Suprapubic skin (tissue), 4 donors: ENCODE results near the gene ERCC2. TPM values are rescaled to one million over a fixed set of nuclear protein-coding genes. Genes with fewer than 3 reads are reported as not detected.
"Not testable (repeated sequence)": the region's sequence is repeated elsewhere in the genome, so short reads cannot be mapped to it uniquely, and the experiment has no call there.

Experiments used
- DNase-seq, 2 donors: peaks; one replicate each; pipeline ENCODE4 v3.0.0-alpha.2; 2019; ENCODE audit warnings: low spot score in 2 of 2
- H3K27ac ChIP-seq: fragments of 200-600 bp; sonication (generic); one replicate; pipeline ENCODE4 v1.5.1; 2019
- H3K27me3 ChIP-seq: fragments of 200-600 bp; sonication (generic); one replicate; pipeline ENCODE4 v1.5.1; 2019
- H3K36me3 ChIP-seq: fragments of 200-600 bp; sonication (generic); one replicate; pipeline ENCODE4 v1.5.1; 2019
- H3K4me1 ChIP-seq: fragments of 200-600 bp; sonication (generic); one replicate; pipeline ENCODE4 v1.5.1; 2019
- H3K4me3 ChIP-seq: fragments of 200-600 bp; sonication (generic); one replicate; pipeline ENCODE4 v1.5.1; 2019; ENCODE audit warnings: mild to moderate bottlenecking
- H3K9me3 ChIP-seq: fragments of 200-600 bp; sonication (generic); one replicate; pipeline ENCODE4 v1.5.1; 2019
- CTCF ChIP-seq, 2 donors: fragments of 200-600 bp in 1 of 2; fragments of 450-650 bp in 1 of 2; sonication (generic) in 1 of 2; IDR thresholded peaks; one replicate each; pipeline ENCODE4 v1.5.1; 2016 to 2019; ENCODE audit warnings: antibody characterized with exemption in 2 of 2, mild to moderate bottlenecking in 1 of 2, moderate library complexity in 1 of 2
- EP300 ChIP-seq: sonication (generic); formaldehyde crosslinking; IDR thresholded peaks from one replicate; pipeline ENCODE4 v1.6.1; 2017; ENCODE audit warnings: antibody characterized with exemption
- POLR2A ChIP-seq, 2 donors: fragments of 450-650 bp; IDR thresholded peaks; one replicate each; pipeline ENCODE4 v1.6.1; 2017; ENCODE audit warnings: antibody characterized with exemption in 2 of 2, mild to moderate bottlenecking in 2 of 2, moderate library complexity in 2 of 2
- POLR2AphosphoS5 ChIP-seq, 3 donors: sonication (generic); formaldehyde crosslinking; IDR thresholded peaks; one replicate each; pipeline ENCODE4 v1.6.1; 2017; ENCODE audit warnings: antibody characterized with exemption in 3 of 3
- WGBS: methylation state at CpG from one replicate; pipeline ENCODE4 v1.1.5; 2018; 5-methylcytosine and 5-hydroxymethylcytosine counted together
- total RNA-seq, 4 donors: library from RNA; depleted of rRNA; stranded (reverse); fragments of >200 nt; gene quantifications; one replicate each; pipeline ENCODE4 v1.1.0, GENCODE V29; 2016

The ERCC2 gene
- total RNA-seq, 4 donors from 2014 or later = 10.2 to 22.3 (median 14.1) TPM

- H3K27me3 ChIP-seq = peaks cover 13% of the 10 kb centered on the region
- DNase-seq = no peak
- TF ChIP-seq POLR2A (IDR thresholded peaks at IDR 0.05) = no peak
- TF ChIP-seq EP300 = no peak
- TF ChIP-seq POLR2AphosphoS5 (IDR thresholded peaks at IDR 0.05) = no peak
- TF ChIP-seq CTCF (IDR thresholded peaks at IDR 0.05) = no peak
- no peaks in the 10 kb centered on the region for H3K9me3 ChIP-seq
- H3K4me3 ChIP-seq = no peak overlapping the region
- H3K4me1 ChIP-seq = peaks cover 20% of the 10 kb centered on the region
- no peaks in the 10 kb centered on the region for H3K36me3 ChIP-seq
- WGBS = 86% methylated on average over 6 of the region's 6 CpGs
- no peak overlapping the region for H3K27ac ChIP-seq
Measured at GRCh38 chr19:45339629-45340028, 30.7 kb downstream of the ERCC2 start.

GRCh38 chr19:45336696-45337251 is 33.6 kb downstream of the ERCC2 start:
- H3K9me3 ChIP-seq = no peaks in the 10 kb centered on the region
- H3K27me3 ChIP-seq = peaks cover 13% of the 10 kb centered on the region
- no peak overlapping the region for H3K27ac ChIP-seq
- TF ChIP-seq CTCF (IDR thresholded peaks at IDR 0.05) (no peak), POLR2A (IDR thresholded peaks at IDR 0.05) (no peak), EP300 (no peak), POLR2AphosphoS5 (IDR thresholded peaks at IDR 0.05) (no peak)
- H3K4me1 ChIP-seq = peaks cover 17% of the 10 kb centered on the region
- WGBS = 70% methylated on average over 10 of the region's 11 CpGs
- no peaks in the 10 kb centered on the region for H3K36me3 ChIP-seq
- no peak overlapping the region for H3K4me3 ChIP-seq
- no peak for DNase-seq

DNA sequence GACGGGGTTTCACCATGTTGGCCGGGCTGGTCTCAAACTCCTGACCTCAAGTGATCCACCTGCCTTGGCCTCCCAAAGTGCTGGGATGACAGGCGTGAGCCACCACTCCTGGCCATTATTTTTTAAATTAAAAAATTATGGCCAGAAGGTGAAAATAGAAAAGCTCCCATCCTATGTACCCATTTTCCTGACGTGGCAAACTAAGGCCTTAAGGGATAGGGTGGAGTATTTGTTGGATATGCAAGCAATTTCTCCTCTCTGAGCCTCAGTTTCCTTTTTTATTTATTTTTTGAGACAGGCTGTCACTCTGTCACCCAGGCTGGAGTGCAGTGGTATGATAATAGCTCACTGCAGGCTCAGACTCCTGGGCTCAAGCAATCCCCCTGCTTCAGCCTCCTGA is 35.5 kb downstream of the ERCC2 start:
- not testable (repeated sequence) for DNase-seq, H3K36me3 ChIP-seq, H3K27me3 ChIP-seq, H3K4me3 ChIP-seq, H3K9me3 ChIP-seq, H3K27ac ChIP-seq, H3K4me1 ChIP-seq
- 96% methylated on average over 4 of the region's 4 CpGs for WGBS

DNA sequence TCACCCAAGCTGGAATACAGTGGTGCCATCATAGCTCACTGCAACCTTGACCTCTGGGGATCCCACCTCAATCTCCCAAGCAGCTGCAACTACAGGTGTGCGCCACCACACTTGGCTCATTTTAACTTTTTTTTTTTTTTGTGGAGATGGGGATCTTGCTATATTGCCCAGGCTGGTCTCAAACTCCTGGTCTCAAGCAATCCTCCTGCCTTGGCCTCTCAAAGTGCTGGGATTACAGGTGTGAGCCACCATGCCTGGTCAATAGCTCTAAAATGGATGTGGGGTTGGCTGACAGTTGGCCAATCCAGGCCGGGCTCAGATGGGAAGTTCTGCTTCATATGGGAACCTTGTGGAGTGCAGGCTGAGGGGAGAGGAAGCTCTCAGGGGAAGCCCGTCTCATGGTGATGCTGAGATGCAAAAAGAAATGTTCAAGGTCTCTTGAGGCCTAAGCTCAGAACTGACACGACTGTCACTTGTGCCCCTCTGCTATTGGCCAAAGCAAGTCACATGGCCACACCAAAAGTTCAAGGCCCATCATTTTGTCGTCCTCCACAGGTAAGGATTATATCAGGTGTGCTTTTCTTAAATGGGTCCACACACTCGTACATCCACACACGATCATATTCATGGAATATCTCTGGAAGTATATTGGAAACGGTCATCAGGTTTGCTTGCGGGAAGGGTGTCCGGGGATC is 36.6 kb downstream of the ERCC2 start:
- Histone ChIP-seq H3K36me3 (no peaks in the 10 kb centered on the region), H3K9me3 (no peaks in the 10 kb centered on the region), H3K27ac (no peak overlapping the region), H3K4me3 (no peak overlapping the region), H3K4me1 (peaks cover 3% of the 10 kb centered on the region), H3K27me3 (no peaks in the 10 kb centered on the region)
- 81% methylated on average over 10 of the region's 10 CpGs for WGBS
- TF ChIP-seq POLR2A (IDR thresholded peaks at IDR 0.05) (no peak), CTCF (IDR thresholded peaks at IDR 0.05) (no peak), EP300 (no peak), POLR2AphosphoS5 (IDR thresholded peaks at IDR 0.05) (no peak)
- DNase-seq = no peak

DNA sequence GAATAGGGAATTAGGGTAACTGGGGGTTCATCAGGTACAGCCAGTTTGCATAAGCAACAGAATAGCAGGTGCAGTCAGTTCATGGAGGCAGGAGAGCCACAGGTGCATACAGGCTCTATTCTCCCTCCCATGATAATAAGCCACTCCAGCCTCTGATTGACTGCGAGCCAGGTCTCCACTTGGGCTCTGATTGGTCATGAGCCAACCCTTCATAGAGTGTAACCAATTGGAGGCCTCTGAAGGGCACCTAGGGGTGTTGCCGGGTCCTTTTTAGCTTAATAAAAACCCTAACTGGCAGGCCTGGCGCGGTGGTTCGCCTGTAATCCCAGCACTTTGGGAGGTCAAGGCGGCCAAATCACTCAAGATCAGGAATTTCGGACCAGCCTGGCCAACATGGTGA is 39.0 kb downstream of the ERCC2 start:
- no peak for TF ChIP-seq POLR2AphosphoS5 (IDR thresholded peaks at IDR 0.05)
- no peak for TF ChIP-seq POLR2A (IDR thresholded peaks at IDR 0.05)
- no peak for TF ChIP-seq EP300
- TF ChIP-seq CTCF (IDR thresholded peaks at IDR 0.05) = no peak
- Histone ChIP-seq H3K36me3 (no peaks in the 10 kb centered on the region), H3K27me3 (no peaks in the 10 kb centered on the region), H3K9me3 (no peaks in the 10 kb centered on the region), H3K4me3 (no peak overlapping the region), H3K27ac (no peak overlapping the region), H3K4me1 (peaks cover under 1% of the 10 kb centered on the region)
- WGBS = 90% methylated on average over 5 of the region's 7 CpGs
- DNase-seq = no peak
